Kidney (tissue), 14 donors: ENCODE measurements around the gene VAV2. TPM values are rescaled to one million over a fixed set of nuclear protein-coding genes. Genes with fewer than 3 reads are reported as not detected.

Source experiments
- DNase-seq, 5 donors: peaks; one replicate each; pipeline ENCODE4 v3.0.0-alpha.2; 2013 to 2020
- FAIRE-seq: peaks from 2 replicates; lab custom pipeline; 2012; peaks lifted over from hg19 to GRCh38; lab: Jason Lieb, UNC
- H3K27ac ChIP-seq, 2 donors: one replicate each; pipeline ENCODE4 v1.7.0; 2013; ENCODE audit warnings: low read depth in 2 of 2, low read length in 2 of 2, inconsistent platforms in 1 of 2
- H3K27me3 ChIP-seq: one replicate; pipeline ENCODE4 v1.7.1; 2013; ENCODE audit warnings: low read length, inconsistent platforms; ENCODE audit not compliant: control insufficient read depth, insufficient read depth
- H3K36me3 ChIP-seq, 3 donors: one replicate each; pipeline versions ENCODE4 v1.7.0 to v1.7.1; 2013; ENCODE audit warnings: low read length in 3 of 3, control low read depth in 1 of 3, inconsistent platforms in 1 of 3; ENCODE audit not compliant: insufficient read depth in 3 of 3, control insufficient read depth in 2 of 3
- H3K4me1 ChIP-seq, 3 donors: one replicate each; pipeline versions ENCODE4 v1.7.0 to v1.7.1; 2013; ENCODE audit warnings: low read length in 3 of 3, inconsistent platforms in 1 of 3, low read depth in 1 of 3; ENCODE audit not compliant: control insufficient read depth in 2 of 3, insufficient read depth in 2 of 3
- H3K4me3 ChIP-seq, 3 donors: one replicate each; pipeline versions ENCODE4 v1.7.0 to v1.8.1; 2013; ENCODE audit warnings: low read length in 3 of 3, control low read depth in 1 of 3, inconsistent platforms in 1 of 3
- H3K9ac ChIP-seq, 3 donors: one replicate each; pipeline versions ENCODE4 v1.7.0 to v1.7.1; 2013; ENCODE audit warnings: low read length in 3 of 3, control low read depth in 1 of 3, inconsistent platforms in 1 of 3
- H3K9me3 ChIP-seq, 3 donors: one replicate each; pipeline versions ENCODE4 v1.7.0 to v1.7.1; 2013; ENCODE audit warnings: low read length in 3 of 3, control low read depth in 1 of 3, inconsistent platforms in 1 of 3; ENCODE audit not compliant: control insufficient read depth in 2 of 3, insufficient read depth in 1 of 3
- CTCF ChIP-seq: IDR thresholded peaks from 3 replicates; pipeline ENCODE4 v1.5.1; 2012; ENCODE audit warnings: mild to moderate bottlenecking, moderate library complexity, borderline replicate concordance; ENCODE audit not compliant: insufficient read depth; ENCODE audit errors: extremely low read depth
- intact Hi-C: fragments of 100-400 bp; cut with DNase I; formaldehyde crosslinking; loops from one replicate; pipeline ENCODE4 v1.11.1; 2022
- polyA plus RNA-seq: library from polyadenylated mRNA; stranded (reverse); fragments of 350-450 nt; fragmentation: Illumina TruSeq; extraction: RNeasy Lipid Tissue Mini Kit (QIAGEN cat#74804); gene quantifications from one replicate; pipeline ENCODE4 v1.2.3, GENCODE V29; 2014; ENCODE audit warnings: low read depth, low replicate concordance; ENCODE audit not compliant: insufficient read depth
- total RNA-seq: library from RNA; stranded (reverse); fragmentation: NEBNext Ultra II Directional; extraction: Animal tissue kit (Norgen Biotek cat#: 25700); gene quantifications from one replicate; pipeline ENCODE4 v1.2.1, GENCODE V29; 2021
- donor health status: control.
- donor health status: control.
- donor health status: control.
- donor health status: control.
- donor health status: control.
- donor health status: DM: yes; HTN: yes; CAD: no.
- donor health status: Normal renal cell carcinoma (clear cell type).

The VAV2 gene
- total and polyA plus RNA-seq, 2 donors from 2014 or later, result 22.3 to 47.1 TPM

DNA sequence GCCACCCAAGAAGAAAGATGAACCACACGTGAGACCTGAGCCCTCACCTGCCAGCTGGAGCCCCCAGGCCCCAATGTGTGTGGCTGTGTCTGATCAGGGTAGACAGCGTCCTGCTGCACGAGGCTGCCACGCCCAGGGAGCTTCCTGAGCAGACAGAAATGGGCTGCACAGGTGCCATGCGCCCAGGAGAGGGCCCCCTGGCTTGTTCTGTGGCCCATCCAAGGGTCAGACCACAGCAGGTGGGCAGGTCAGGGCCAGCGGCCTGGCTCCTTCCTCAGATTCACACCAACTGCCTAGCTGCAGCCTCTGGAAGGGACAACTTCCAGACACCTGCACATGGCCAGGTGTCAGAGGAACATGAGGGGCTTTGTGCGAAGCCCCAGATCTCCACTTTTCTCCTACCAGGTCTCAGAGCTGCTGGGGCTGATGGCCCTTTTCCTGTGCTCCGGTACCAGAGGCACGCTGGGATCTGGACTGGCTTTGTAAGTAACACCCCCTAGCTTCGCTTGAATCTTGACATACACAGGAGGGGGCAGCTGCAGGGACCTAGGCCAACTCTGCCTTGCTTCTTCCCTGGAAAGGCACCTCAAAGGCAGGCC is 264.7 kb downstream of the VAV2 start:
- intact Hi-C loops, result no loop called here
- Histone ChIP-seq H3K27ac (no peak overlapping the region), H3K9ac (no peak overlapping the region), H3K36me3 (no peaks in the 10 kb centered on the region), H3K27me3 (no peaks in the 10 kb centered on the region), H3K4me1 (no peaks in the 10 kb centered on the region), H3K9me3 (no peaks in the 10 kb centered on the region), H3K4me3 (no peak overlapping the region)
- DNase-seq (peak in 1 of 5 donors; percentile 48), FAIRE-seq (no peak)
- TF ChIP-seq CTCF, result no peak

DNA sequence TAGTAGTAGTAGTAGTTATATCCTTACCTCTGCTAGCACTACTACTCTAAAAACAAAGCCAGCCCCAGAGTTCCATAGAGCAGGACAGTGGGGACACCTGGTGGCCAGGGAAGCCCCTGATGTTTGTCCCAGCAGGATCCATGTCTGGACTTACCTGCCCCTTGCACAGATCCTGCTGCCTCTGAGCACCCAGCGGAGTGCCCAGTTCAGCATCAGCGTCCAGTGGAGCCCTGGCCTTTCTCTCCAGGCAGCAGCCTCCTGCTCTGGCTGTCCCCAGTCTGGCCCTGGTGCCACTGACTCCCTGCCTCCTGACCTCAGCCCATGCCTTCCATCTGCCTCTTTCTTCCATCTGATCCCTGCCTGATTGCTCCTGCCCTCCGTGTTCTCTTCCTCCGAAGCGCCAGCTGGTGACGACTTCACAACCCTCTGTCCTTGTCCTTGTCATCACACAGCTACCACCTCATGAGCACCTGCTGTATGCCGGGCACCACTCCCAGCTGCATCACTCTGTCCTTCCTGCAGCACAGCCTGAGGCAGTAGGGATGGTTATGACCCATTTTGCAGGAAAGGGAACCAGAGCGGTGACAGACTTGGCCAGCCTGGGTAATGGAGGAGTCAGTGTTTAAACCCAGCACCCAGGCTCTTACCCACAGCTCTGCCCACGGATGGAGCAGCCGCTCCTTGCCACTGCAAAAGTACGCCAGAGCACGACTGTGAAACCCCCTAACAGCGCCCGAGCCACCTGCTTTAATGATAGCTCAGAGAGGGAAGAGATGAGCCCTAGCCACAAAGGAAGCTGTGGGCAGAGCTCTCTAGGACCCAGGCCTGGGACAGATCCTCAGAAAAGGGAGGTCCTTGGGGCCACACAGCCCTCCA is 265.5 kb downstream of the VAV2 start:
- Histone ChIP-seq H3K4me1 (no peaks in the 10 kb centered on the region), H3K27ac (no peak overlapping the region), H3K36me3 (no peaks in the 10 kb centered on the region), H3K27me3 (no peaks in the 10 kb centered on the region), H3K9ac (no peak overlapping the region), H3K9me3 (no peaks in the 10 kb centered on the region), H3K4me3 (no peak overlapping the region)
- intact Hi-C loops, result no loop called here
- peak; percentile 66 to 81 (median 79) for DNase-seq
- no peak for FAIRE-seq
- TF ChIP-seq CTCF, result peak; percentile 60

DNA sequence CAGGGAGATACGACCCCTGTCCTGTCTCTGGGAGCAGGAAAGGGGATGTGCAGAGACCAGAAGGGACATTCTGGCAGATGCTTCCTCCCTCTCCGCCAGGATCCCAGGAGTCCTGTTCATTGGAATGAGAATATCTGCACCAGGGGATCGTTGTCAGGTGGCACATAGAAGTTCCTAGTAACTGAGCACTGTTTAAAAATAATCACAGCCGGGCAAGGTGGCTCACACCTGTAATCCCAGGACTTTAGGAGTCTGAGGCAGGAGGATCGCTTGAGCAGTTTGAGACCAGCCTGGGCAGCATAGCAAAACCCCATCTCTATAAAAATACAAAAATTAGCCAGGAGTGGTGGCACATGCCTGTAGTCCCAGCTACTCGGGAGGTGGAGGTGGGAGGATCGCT is 266.2 kb downstream of the VAV2 start:
- Histone ChIP-seq H3K9ac (no peak overlapping the region), H3K27ac (no peak overlapping the region), H3K4me1 (no peaks in the 10 kb centered on the region), H3K27me3 (no peaks in the 10 kb centered on the region), H3K4me3 (no peak overlapping the region), H3K36me3 (no peaks in the 10 kb centered on the region), H3K9me3 (no peaks in the 10 kb centered on the region)
- FAIRE-seq (no peak), DNase-seq (peak in 1 of 5 donors; percentile 7)
- no peak for TF ChIP-seq CTCF
- intact Hi-C loops, result no loop called here
